GM12873 (cell line): ENCODE results near the gene MYO3B.

Experiments
- TF ChIP-seq, protein P1 (sequence below): IDR thresholded peaks from 2 replicates; pipeline ENCODE4 v1.5.1; 2012; ENCODE audit warnings: low read depth, mild to moderate bottlenecking, moderate library complexity, low read length, control low read depth; ENCODE audit not compliant: insufficient read depth; ENCODE audit errors: missing control alignments

Gene MYO3B

GRCh38 chr2:170228429-170228828 is 50.5 kb downstream of the MYO3B start:
- TF ChIP-seq, protein P1, sequence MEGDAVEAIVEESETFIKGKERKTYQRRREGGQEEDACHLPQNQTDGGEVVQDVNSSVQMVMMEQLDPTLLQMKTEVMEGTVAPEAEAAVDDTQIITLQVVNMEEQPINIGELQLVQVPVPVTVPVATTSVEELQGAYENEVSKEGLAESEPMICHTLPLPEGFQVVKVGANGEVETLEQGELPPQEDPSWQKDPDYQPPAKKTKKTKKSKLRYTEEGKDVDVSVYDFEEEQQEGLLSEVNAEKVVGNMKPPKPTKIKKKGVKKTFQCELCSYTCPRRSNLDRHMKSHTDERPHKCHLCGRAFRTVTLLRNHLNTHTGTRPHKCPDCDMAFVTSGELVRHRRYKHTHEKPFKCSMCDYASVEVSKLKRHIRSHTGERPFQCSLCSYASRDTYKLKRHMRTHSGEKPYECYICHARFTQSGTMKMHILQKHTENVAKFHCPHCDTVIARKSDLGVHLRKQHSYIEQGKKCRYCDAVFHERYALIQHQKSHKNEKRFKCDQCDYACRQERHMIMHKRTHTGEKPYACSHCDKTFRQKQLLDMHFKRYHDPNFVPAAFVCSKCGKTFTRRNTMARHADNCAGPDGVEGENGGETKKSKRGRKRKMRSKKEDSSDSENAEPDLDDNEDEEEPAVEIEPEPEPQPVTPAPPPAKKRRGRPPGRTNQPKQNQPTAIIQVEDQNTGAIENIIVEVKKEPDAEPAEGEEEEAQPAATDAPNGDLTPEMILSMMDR, result no peak

GRCh38 chr2:170229125-170229524 is 51.2 kb downstream of the MYO3B start:
- TF ChIP-seq, protein P1, result no peak

DNA sequence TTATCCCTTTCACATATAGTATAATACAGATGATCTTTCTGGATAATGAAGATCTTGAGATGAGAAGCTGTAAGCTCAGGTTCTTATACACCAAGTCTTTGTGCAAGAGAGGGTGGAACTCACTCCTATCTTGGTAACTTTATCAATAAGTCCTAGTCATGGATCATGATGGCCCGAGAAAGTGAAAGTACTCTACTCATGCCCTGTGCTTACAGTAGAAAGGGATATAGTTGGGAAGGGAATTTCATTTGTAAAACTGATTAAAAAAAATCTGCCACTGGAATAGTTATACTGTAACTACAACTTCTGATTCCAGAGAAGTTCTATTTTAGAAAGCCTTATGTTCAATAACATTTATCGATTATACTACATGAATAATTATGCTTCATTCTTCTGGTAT is 51.8 kb downstream of the MYO3B start:
- TF ChIP-seq, protein P1, result no peak

DNA sequence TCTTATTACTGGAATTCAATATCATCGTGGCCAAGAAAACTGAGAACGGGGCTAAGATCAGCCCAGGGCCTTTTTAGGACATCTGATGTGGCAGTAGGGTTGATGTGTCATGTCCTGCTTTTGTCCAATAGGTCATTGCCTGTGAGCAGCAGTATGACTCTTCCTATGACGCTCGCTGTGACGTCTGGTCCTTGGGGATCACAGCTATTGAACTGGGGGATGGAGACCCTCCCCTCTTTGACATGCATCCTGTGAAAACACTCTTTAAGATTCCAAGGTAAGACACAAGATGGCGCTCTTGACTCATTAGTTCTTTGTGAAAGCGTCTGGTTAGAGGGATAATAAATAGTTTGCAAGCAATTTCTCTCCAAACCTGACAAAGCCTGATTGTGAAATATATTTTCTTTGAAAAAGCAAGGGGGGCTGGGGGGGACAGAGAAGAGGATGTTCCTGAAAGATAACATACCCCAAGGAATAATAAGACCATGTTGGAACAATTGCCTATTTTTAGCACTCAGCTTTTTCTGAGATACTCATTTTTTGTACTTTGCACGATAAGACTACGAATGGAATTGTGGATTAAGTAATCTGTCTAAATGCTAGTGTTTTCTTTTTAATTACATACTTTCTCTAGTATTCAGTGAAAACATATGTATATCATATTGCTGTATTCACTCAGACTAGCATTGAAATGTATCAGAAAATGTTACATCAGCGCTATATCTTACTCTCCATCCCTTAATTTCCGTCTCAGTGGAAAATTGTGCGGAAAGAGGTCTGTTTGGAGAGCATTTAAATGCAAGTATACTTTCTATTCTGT is 58.1 kb downstream of the MYO3B start:
- TF ChIP-seq, protein P1, result peak; percentile 67

GRCh38 chr2:170236680-170237047 is 58.7 kb downstream of the MYO3B start:
- TF ChIP-seq, protein P1, result no peak

GRCh38 chr2:170237572-170238120 is 59.7 kb downstream of the MYO3B start:
- TF ChIP-seq, protein P1, result no peak

DNA sequence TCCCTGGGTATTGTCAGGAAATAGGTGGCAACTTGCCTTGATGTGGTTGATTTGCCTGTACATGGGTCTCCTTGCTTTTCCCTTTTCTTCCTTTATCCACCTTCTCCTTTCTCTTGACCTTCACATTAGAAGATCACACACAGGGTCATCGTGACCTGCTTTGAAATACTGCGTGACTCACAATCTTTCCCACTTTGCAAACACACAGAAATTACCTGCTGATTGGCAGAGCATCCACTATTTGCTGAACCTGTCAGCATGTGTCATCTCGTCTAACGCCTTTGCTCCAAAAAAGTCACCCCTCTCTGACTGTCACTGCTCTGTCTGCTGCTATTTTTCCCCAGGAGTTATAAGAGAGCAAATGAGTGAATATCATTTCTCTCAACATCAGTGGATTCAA is 60.8 kb downstream of the MYO3B start:
- TF ChIP-seq, protein P1, result no peak
